HFFc6 (cell line): Measurements from ENCODE around the gene SERTM1. TPM values are rescaled to one million over a fixed set of nuclear protein-coding genes. Genes with fewer than 3 reads are reported as not detected.

Source experiments
- DNase-seq: peaks from one replicate; pipeline ENCODE4 v3.0.0-alpha.2; 2018
- H3K27ac Mint-ChIP-seq: 2 replicates; pipeline ENCODE4 v1.8.0; 2020; ENCODE audit warnings: mild to moderate bottlenecking, mixed read lengths
- H3K27me3 Mint-ChIP-seq: 2 replicates; pipeline ENCODE4 v1.8.0; 2021; ENCODE audit warnings: mild to moderate bottlenecking, moderate library complexity, mixed read lengths; ENCODE audit not compliant: insufficient read depth
- H3K36me3 Mint-ChIP-seq: 2 replicates; pipeline ENCODE4 v1.8.0; 2021; ENCODE audit warnings: low read depth, mixed read lengths
- H3K4me1 Mint-ChIP-seq: 2 replicates; pipeline ENCODE4 v1.8.0; 2020; ENCODE audit warnings: low read depth, mixed read lengths
- H3K4me3 Mint-ChIP-seq: 2 replicates; pipeline ENCODE4 v1.8.0; 2020; ENCODE audit warnings: mild to moderate bottlenecking, moderate library complexity, mixed read lengths
- H3K9me3 Mint-ChIP-seq: 2 replicates; pipeline ENCODE4 v1.8.0; 2020; ENCODE audit warnings: mild to moderate bottlenecking, mixed read lengths
- total RNA-seq, 6 experiments: library from RNA; stranded (reverse); fragmentation: NEBNext Ultra II Directional; extraction: Animal tissue kit (Norgen Biotek cat#: 25700); gene quantifications; 2 replicates in 1 of 6; 3 replicates in 5 of 6; pipeline ENCODE4 v1.2.3, GENCODE V29; 2021
- TF ChIP-seq, protein P1 (sequence below): fragments of 200-600 bp; sonication (generic); IDR thresholded peaks from 2 replicates; pipeline ENCODE4 v1.5.0; 2021; ENCODE audit warnings: antibody characterized with exemption, mild to moderate bottlenecking

SERTM1 gene
- total RNA-seq, 6 experiments from 2014 or later, result not detected

DNA sequence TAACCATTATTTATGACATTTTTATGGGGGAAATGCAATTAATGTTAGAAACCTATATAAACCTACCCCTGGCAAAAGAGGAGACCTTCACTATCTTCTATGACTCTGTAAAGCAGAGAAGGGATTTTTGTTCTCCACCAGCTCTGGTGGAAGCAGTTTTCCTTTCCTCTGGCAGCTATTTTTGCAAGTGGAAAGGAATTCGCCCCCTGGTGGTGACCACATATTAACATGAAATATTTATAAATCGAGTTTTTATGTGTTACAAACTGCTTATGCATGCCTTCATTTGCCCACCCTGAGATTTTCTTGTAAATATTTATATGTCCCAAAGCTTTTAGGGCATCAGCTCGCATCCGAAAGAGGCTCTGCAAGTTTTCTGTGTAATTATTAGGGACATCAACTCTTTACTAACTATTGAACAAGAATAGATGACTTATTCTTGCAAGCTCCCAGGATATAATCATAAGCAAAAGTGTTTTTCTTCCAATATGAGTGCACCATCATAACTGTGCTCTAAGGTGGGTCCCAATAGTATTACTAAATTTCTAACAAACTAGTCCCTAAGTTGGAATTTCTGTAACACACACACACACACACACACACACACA lies 62.4 kb downstream of the SERTM1 start:
- Mint-ChIP-seq H3K4me3 (no peak overlapping the region), H3K27me3 (peaks cover 2% of the 10 kb centered on the region; the same call in 1 of the 2 replicates), H3K27ac (no peak overlapping the region), H3K36me3 (no peaks in the 10 kb centered on the region), H3K4me1 (no peaks in the 10 kb centered on the region), H3K9me3 (no peaks in the 10 kb centered on the region)
- TF ChIP-seq, protein P1, sequence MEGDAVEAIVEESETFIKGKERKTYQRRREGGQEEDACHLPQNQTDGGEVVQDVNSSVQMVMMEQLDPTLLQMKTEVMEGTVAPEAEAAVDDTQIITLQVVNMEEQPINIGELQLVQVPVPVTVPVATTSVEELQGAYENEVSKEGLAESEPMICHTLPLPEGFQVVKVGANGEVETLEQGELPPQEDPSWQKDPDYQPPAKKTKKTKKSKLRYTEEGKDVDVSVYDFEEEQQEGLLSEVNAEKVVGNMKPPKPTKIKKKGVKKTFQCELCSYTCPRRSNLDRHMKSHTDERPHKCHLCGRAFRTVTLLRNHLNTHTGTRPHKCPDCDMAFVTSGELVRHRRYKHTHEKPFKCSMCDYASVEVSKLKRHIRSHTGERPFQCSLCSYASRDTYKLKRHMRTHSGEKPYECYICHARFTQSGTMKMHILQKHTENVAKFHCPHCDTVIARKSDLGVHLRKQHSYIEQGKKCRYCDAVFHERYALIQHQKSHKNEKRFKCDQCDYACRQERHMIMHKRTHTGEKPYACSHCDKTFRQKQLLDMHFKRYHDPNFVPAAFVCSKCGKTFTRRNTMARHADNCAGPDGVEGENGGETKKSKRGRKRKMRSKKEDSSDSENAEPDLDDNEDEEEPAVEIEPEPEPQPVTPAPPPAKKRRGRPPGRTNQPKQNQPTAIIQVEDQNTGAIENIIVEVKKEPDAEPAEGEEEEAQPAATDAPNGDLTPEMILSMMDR, result peak; percentile 95
- DNase-seq, result peak; percentile 48

DNA sequence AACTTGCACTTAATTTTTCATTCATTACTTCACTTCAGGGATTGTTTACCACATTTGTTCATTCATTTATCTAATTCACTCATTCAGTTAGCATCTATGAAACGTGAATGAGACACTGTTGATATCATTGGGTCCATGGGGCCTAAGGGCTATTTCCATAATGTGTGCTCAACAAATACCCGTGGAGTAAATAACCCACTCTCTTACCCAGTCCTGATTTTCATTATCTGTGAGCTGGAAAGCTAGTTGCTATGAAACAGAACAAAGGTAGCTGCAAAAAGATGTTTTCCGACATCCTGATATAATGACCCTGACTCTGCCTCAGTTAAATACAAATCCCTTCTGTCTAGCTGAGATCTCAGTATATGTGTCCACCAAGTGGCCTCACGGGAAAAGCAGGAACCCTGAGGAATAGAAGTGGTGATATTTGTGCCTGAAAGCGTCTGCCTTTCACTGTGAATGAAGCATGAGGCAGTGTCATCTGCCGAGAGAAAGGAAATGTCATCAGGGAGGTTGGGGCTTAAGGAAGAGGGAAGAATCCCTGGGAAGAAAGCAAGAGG lies 63.8 kb downstream of the SERTM1 start:
- Mint-ChIP-seq H3K4me3 (no peak overlapping the region), H3K36me3 (no peaks in the 10 kb centered on the region), H3K9me3 (no peaks in the 10 kb centered on the region), H3K27ac (no peak overlapping the region), H3K27me3 (peaks cover 5% of the 10 kb centered on the region; the same call in 1 of the 2 replicates), H3K4me1 (no peaks in the 10 kb centered on the region)
- DNase-seq, result no peak
- TF ChIP-seq, protein P1, result no peak

DNA sequence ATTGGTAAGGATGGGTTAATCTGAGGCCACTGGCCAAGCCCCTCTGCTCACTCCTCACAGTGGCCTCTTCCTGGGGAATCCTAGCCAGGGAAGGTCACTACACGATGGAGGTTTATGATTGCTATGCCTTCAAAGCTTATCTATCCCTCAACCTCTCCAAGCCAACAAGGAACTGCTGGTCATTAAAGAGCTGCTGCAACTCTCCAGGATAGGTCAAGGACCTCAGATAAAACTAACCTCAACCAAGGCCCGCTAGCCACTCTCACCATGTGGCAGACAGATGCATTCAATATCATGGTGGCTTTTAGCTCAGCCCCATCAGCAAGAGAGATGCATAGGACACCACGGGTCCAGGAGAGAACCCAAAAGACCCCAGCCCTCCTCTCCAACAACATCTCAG lies 71.6 kb downstream of the SERTM1 start:
- H3K27ac Mint-ChIP-seq, result no peak overlapping the region
- no peaks in the 10 kb centered on the region for H3K36me3 Mint-ChIP-seq
- DNase-seq, result no peak
- no peaks in the 10 kb centered on the region for H3K9me3 Mint-ChIP-seq
- H3K4me3 Mint-ChIP-seq, result no peak overlapping the region
- peaks cover 6% of the 10 kb centered on the region for H3K27me3 Mint-ChIP-seq
- TF ChIP-seq, protein P1, result no peak
- H3K4me1 Mint-ChIP-seq, result no peaks in the 10 kb centered on the region

DNA sequence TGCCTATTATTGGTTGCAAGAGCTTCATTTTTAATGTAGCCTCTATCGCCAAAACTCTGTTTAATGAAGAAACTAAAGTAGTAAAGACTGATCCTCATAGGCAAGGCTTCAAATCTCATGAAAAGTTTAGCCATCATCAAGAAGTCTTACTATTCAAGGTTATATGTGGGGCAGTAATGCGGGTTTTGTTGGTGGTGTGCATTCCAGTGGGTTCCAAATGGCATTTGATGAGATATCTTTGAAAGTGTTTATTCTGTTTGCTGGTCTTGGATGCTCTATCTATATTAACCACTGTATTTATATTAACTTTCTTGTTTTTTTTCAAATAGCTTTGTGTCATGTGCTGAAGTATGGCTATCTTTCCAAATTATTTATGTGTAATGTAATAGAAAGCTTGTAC lies 72.2 kb downstream of the SERTM1 start:
- H3K36me3 Mint-ChIP-seq, result no peaks in the 10 kb centered on the region
- no peaks in the 10 kb centered on the region for H3K4me1 Mint-ChIP-seq
- no peak overlapping the region for H3K4me3 Mint-ChIP-seq
- H3K27ac Mint-ChIP-seq, result no peak overlapping the region
- H3K9me3 Mint-ChIP-seq, result no peaks in the 10 kb centered on the region
- peaks cover 6% of the 10 kb centered on the region for H3K27me3 Mint-ChIP-seq
- DNase-seq, result no peak
- TF ChIP-seq, protein P1, result no peak

Other genes with a start within 250 kb of the SERTM1 start
- gene CCNA1, start 241.5 kb upstream of the SERTM1 start, total RNA-seq, result not detected
- 1 to 10 TPM; 3.4 to 4.6 (median 3.9) TPM for gene RFXAP, start 145.2 kb downstream of the SERTM1 start, total RNA-seq
- 10 to 100 TPM; 10.7 to 22.5 (median 17.9) TPM for gene SMAD9, start 246.2 kb downstream of the SERTM1 start, total RNA-seq